GM19395 (cell line): ENCODE results near the gene MSL1.

Source experiments
- ATAC-seq: cut with Tn5 transposase; IDR thresholded peaks from one replicate; pipeline ENCODE4 v1.9.1; 2021; ENCODE audit warnings: mild to moderate bottlenecking, moderate library complexity; ENCODE audit not compliant: unreplicated experiment

The MSL1 gene

DNA sequence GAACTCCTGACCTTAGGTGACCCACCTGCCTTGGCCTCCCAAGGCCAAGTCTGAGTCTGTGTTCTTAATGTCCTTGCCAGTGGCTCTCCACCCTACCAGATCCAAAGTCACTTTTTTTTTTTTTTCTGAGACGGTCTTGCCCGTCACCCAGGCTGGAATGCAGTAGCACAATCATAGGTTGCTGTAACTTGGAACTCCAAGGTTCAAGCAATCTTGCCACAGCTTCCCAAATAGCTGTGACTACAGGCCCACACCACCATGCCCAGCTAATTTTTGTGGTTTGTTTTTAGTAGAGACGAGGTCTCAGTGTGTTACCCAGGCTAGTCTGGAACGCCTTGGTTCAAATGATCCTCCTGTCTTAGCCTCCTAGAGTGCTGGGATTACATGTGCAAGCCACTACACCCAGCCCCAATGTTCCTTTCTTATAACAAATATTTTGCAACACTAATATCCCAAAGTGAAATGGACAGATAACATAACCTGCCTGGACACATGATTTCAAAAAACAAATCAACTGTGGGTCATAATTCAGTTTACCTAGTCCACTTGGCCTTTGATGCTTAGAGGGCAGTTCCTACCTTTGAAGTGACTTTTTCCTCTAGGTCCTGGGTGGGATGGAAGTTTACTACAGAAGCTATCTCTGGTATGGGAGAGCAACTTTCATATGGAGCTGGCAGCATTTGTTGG lies 51.5 kb downstream of the MSL1 start:
- no peak for ATAC-seq

DNA sequence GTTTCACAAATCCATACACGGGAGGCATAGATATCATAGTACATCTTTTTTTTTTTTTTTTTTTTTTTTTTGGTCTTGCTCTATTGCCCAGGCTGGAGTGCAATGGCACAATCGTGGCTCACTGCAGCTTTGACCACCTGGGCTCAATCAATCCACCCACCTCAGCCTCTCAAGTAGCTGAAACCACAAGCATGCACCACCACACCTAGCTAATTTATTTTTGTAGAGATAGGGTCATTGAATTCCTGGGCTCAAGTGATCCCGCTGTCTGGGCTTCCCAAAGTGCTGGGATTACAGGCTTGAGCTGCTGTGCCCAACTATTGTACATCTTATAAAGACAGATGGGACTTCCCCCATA lies 52.0 kb downstream of the MSL1 start:
- no peak for ATAC-seq

DNA sequence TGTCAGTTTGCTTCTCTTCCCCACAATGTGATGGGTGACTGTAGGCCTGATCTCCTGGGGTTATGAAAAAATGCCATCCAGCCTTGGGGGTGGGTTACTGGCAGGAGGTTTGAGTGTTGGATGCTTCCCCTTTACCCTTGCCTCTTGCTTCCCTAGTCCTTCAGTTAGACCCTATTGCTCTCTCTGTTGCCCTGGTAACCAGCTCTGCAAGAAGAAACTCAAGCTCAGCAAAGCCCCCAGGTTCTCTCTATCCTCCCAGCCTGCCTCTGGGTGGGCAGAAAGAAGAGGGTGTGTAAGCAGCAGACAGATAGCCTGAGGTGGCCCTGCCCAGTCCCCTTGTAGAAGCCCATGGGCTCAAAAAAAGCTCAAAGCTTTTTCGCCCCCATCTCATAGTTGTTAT lies 52.7 kb downstream of the MSL1 start:
- no peak for ATAC-seq

DNA sequence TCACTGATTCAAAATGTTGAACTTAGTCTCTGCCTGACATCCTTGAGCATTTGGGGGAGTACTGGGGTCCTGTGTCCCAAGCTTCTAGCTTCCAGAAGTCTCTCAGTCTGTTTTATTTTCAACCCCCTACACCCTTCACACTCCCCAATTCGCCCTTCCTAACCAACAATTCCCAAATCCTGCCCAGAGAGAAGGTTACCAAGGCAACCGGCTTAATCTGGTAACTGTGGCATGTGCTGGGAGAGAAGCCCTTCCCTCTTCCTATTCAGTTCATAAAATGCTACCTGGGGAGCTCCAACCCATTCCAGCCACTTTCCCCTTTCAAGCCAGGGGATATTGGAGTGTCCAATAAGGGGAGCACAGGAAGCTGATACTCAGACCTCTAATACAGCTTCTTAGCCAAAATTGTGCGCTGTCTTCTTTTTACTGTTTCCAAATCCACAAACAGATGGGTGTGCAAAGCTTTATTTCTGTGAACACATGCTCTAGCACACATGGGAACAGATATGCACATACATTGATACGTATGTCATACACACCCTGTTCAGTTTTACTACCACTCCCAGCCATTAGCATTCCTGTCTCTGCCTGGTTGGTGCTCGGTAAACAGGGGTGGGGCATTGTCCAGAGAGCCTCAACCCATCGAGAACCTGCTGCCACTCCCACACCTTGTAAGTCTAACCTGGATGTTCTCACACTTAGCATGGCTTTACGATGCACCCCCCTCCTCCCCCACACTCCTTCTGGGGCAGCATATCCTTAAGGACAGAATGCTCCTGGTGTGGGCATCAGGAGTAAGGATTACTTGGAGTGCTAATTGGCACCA lies 54.4 kb downstream of the MSL1 start:
- no peak for ATAC-seq

DNA sequence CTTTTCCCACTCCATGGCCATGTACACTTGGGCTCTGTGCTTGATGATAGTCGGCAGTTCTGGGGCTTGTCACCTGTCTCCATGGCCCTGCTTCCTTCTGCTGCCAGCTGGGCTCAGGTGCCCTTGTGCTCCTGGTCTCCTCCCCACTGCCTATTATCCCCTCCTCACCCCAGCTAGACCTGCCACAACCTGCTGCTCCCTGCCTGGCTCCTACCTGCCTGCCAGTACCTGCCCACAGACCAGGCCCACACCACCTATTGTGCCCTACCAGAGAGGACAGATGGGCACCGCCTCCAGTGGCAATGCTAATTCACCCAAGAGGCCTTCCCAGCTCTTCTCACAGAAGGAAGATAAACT lies 55.0 kb downstream of the MSL1 start:
- no peak for ATAC-seq

DNA sequence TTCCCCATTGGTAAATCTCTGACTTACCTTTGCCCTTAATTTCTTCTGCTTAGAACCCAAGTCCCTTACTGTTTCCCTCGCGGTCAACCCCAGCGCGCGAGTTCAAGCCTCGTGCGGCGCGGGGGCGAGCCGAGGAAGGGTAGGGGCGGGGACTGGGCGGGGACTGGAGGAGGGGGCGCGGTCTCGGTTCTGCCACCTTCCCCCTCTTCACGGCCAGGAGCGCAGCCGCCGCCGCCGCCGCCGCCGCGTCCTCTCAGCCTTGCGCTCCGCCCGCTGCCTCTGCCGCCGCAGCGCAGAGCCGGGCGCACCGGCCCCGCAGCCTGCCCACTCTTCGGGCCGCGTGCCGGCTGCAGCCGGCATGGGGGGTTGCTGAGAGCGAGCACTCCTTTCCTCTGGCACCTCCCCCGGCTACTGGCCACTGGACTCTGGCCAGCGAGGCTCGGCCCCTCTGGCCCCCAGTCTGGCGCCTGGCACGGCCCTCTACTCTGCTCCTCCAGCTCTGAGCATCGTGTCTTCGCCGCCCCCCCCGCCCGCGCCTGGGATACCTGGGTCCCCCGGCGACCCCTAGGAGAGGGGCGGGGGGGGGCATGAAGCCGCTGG lies 55.6 kb downstream of the MSL1 start, which contains the start of gene RAPGEFL1:
Gene RAPGEFL1 (plus strand): TSS at position 196 of the 600 bp plus-strand sequence. CDS start 392 bp downstream, at position 588.
- ATAC-seq: no peak

DNA sequence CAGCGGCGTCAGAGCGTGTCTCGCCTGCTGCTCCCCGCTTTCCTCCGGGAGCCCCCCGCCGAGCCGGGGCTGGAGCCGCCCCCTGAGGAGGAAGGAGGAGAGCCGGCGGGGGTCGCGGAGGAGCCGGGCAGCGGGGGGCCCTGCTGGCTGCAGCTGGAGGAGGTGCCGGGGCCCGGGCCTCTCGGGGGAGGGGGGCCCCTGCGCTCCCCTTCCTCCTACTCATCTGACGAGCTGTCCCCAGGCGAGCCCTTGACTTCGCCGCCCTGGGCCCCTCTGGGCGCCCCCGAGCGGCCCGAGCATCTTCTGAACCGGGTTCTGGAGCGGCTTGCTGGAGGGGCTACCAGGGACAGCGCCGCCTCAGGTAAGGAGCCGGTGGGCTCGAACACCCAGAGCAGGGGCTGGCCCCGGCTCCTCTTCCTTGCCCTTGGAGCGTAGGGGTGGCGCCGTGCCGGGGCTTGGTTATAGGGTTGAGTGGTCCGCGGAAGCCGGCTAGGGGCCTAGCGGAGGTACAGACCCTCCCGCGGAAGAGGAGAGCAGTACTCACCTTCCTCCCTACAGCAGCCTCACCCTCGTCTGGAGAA lies 56.3 kb downstream of the MSL1 start:
- no peak for ATAC-seq

DNA sequence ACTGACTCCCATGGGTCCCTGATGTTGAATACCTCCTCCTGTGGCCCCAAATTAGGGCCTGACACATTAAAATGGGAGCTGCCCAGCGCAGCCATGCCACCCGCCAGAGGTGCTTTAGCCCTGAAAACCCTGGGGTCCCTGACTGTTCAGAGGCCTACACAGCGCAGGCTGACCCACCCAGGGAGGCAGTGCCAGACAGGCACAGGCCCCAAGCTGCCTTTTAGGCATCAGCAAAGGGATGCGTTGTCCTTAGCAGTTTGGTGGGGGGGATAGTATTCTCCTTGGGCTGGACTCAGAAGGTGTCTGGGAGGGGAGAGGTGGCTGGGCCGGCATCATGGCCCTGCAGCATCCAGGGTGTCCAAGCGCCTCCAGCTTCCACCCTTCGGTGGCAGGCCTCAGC lies 56.9 kb downstream of the MSL1 start:
- ATAC-seq: no peak

DNA sequence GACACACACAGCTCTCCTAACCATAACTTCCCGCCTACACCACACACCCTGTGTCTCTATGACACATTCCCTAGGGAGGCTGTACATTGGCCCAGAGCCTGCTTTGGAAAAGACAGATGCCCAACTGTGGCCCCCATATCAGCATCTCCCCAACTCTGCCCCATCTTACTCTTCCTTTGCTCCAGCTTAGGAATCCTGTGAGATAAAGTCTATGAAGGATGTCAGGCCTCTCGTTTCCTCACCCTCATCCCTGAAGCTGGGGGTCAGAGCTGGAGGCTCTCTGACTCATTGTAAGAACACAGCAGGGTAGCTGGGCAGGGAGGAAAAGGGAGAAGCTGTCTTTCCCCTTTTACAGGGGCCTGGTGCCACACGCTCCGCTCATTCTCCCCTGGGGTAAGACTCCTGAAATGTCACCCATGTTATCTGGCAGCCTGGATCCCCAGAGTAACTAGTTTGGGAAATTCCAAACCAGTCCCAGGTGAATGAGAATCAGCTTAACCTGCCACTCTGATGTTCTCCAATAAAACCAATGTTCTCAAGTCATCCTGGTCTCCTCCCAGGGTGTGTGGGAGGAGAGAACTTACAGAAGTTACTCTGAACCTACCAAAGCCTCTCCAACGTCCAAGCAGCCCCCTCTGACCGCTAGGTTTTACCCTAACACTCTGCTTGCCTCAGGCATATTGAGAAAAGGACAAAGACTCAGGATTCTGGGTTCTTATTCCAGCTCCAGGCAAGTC lies 58.3 kb downstream of the MSL1 start:
- no peak for ATAC-seq

DNA sequence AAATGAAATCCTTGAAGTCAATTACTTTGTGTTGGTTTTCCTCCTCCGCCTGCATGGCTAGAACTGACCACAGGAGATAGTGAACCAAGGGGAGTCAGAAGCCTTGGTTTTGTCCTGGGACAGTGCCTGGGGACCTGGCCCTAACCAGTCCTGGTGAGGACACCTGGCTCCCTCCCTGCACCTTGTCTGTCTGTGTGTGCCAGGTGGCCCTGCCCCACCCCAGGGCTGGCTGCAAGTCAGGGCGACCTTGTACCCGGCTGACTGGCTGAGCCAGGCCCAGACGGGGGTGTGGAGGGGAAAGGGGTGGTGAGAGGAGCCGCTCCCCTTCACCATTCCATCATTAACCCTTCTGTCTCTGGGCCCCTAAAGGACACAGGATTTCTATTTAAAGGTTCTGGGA lies 58.9 kb downstream of the MSL1 start:
- ATAC-seq: no peak

DNA sequence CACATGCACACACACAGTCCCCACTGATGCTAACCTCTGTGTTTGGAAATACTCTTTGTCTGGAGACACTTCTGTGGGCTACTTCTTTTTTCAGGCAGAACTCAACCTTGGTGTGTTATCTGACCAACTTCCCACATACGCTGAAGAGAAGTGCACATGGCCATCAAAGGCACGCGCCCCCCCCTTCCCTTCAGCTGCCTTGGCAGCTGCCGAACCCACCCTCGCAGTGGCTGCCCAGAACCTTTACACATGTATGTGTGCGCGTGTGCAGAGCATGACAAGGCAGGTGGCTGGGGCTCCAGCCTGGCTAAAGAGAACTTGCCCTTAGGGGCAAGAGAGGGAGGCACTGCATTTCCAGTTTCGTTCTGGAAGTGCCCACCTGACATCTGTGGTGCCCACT lies 59.4 kb downstream of the MSL1 start:
- ATAC-seq: no peak

DNA sequence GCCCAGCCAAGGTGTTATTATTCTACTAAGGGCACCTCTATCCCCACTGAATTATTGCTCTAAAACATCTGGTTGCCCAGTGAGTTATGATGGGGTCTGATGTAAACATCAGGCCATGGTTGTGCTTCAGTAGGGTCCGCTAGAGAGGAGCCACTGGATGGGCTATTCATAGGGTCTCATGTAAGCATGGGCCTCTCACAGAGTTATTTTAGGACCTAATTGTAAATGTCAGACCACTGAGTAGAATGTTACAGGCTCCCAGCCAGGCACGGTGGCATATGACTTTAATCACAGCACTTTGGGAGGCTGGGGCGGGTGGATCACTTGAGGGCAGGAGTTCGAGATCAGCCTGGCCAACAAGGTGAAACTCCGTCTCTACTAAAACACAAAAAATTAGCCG lies 60.8 kb downstream of the MSL1 start:
- no peak for ATAC-seq
